ENCODE results near the gene UGT1A4. TPM values are rescaled to one million over a fixed set of nuclear protein-coding genes. Genes with fewer than 3 reads are reported as not detected.
A peak's percentile ranks its signal among the peaks of the same experiment; 100 is the strongest.

UGT1A4 gene
- total RNA-seq, 1 experiment from 2014 or later: 6.1 TPM

DNA sequence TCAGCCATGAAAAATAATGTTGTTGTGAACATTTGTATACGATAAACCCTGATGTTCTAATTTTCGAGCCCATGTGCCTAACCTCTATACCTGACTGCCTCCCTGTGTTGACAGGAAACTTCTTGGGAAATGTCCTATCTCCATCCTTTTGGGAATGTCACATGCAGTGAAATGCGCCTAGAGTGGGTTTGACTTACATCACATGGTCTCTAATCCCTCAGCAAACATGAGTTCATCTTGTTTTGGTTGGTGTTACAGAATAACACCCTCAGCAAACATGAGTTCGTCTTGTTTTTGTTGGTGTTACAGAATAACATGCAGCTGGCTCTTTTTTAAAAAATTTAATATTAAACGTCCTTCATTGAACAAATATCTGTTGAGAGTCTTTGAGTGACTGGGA lies 30.2 kb upstream of the UGT1A4 start:
- peak overlapping the region; percentile 65 for H3K27ac Mint-ChIP-seq (ENCODE audit: unreplicated experiment)
- H3K4me1 Mint-ChIP-seq (ENCODE audit: low read depth, unreplicated experiment): peaks cover 56% of the 10 kb centered on the region
- no peak for TF ChIP-seq CTCF (IDR thresholded peaks at IDR 0.05; ENCODE audit: unreplicated experiment)
- H3K9me3 Mint-ChIP-seq (ENCODE audit: low read depth, unreplicated experiment): no peaks in the 10 kb centered on the region
- no peaks in the 10 kb centered on the region for H3K27me3 Mint-ChIP-seq (ENCODE audit: unreplicated experiment)
- no peak overlapping the region for H3K4me3 Mint-ChIP-seq (ENCODE audit: low read depth, unreplicated experiment)
- DNase-seq: no peak
- BruUV-seq (replicated peaks): no TSS peak
- peaks cover 29% of the 10 kb centered on the region for H3K36me3 Mint-ChIP-seq (ENCODE audit: insufficient read depth, unreplicated experiment)
- intact Hi-C loops (cut with micrococcal nuclease; ENCODE audit: unreplicated experiment): no loop called here
- CTCF ChIA-PET: no interaction called here

- intact Hi-C loops (cut with micrococcal nuclease; ENCODE audit: unreplicated experiment): no loop called here
- H3K4me3 Mint-ChIP-seq (ENCODE audit: low read depth, unreplicated experiment): peak overlapping the region; percentile 81
- H3K27ac Mint-ChIP-seq (ENCODE audit: unreplicated experiment): peak overlapping the region; percentile 65
- CTCF ChIA-PET: interaction anchor here (1.5 kb wide), 1 partner anchor 17 kb away, joined by 4 read pairs; no protein-coding TSS in a partner anchor
- no peak for TF ChIP-seq CTCF (IDR thresholded peaks at IDR 0.05; ENCODE audit: unreplicated experiment)
- DNase-seq: peak; percentile 8
- no peaks in the 10 kb centered on the region for H3K27me3 Mint-ChIP-seq (ENCODE audit: unreplicated experiment)
- BruUV-seq (replicated peaks): no TSS peak
- peaks cover 63% of the 10 kb centered on the region for H3K4me1 Mint-ChIP-seq (ENCODE audit: low read depth, unreplicated experiment)
- H3K36me3 Mint-ChIP-seq (ENCODE audit: insufficient read depth, unreplicated experiment): peaks cover 36% of the 10 kb centered on the region
- H3K9me3 Mint-ChIP-seq (ENCODE audit: low read depth, unreplicated experiment): no peaks in the 10 kb centered on the region
These were observed 29.5 kb upstream of the UGT1A4 start for GRCh38 chr2:233689031-233689430.

- Mint-ChIP-seq H3K9me3 (ENCODE audit: low read depth, unreplicated experiment) (no peaks in the 10 kb centered on the region), H3K4me3 (ENCODE audit: low read depth, unreplicated experiment) (peak overlapping the region; percentile 81), H3K4me1 (ENCODE audit: low read depth, unreplicated experiment) (peaks cover 67% of the 10 kb centered on the region), H3K36me3 (ENCODE audit: insufficient read depth, unreplicated experiment) (peaks cover 41% of the 10 kb centered on the region), H3K27me3 (ENCODE audit: unreplicated experiment) (no peaks in the 10 kb centered on the region), H3K27ac (ENCODE audit: unreplicated experiment) (peak overlapping the region; percentile 65)
- TF ChIP-seq CTCF (IDR thresholded peaks at IDR 0.05; ENCODE audit: unreplicated experiment): no peak
- intact Hi-C loops (cut with micrococcal nuclease; ENCODE audit: unreplicated experiment): no loop called here
- no peak for DNase-seq
- no TSS peak for BruUV-seq (replicated peaks)
- CTCF ChIA-PET: interaction anchor here (1.5 kb wide), 1 partner anchor 16 kb away, joined by 4 read pairs; no protein-coding TSS in a partner anchor
These were observed 29.0 kb upstream of the UGT1A4 start for GRCh38 chr2:233689501-233689900.

DNA sequence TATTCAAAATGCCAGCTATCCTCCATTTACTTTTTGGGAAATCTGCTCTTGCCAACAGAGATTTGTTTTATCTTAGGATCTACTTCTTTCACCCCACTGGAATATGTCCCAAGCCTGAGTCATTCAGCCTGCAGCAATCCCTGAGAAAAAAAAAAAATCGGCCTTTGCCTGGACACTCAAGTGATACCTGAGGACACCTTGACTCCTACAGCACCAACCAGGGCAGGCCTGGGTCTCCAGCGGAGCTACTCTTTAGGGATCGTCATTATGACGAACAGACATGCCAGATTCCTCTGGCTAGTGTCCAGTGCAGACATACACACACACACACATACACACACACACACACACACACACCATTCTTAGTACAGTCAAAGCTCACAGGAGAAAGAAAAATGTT lies 28.1 kb upstream of the UGT1A4 start:
- TF ChIP-seq CTCF (IDR thresholded peaks at IDR 0.05; ENCODE audit: unreplicated experiment): no peak
- BruUV-seq (replicated peaks): no TSS peak
- H3K36me3 Mint-ChIP-seq (ENCODE audit: insufficient read depth, unreplicated experiment): peaks cover 49% of the 10 kb centered on the region
- H3K4me1 Mint-ChIP-seq (ENCODE audit: low read depth, unreplicated experiment): peaks cover 77% of the 10 kb centered on the region
- CTCF ChIA-PET: interaction anchor here (0.9 to 1.6 kb wide), 3 partner anchors 10 to 124 kb away, joined by 3 to 4 read pairs (median 4); partner anchors contain the start of gene USP40
- intact Hi-C loops (cut with micrococcal nuclease; ENCODE audit: unreplicated experiment): loop anchor here (2.0 to 5.0 kb wide), 4 partner anchors 54 to 203 kb away; partner anchors contain the start of genes UGT1A1, UGT1A10 and USP40
- peak; percentile 38 for DNase-seq
- H3K4me3 Mint-ChIP-seq (ENCODE audit: low read depth, unreplicated experiment): peak overlapping the region; percentile 81
- no peaks in the 10 kb centered on the region for H3K9me3 Mint-ChIP-seq (ENCODE audit: low read depth, unreplicated experiment)
- peak overlapping the region; percentile 65 for H3K27ac Mint-ChIP-seq (ENCODE audit: unreplicated experiment)
- H3K27me3 Mint-ChIP-seq (ENCODE audit: unreplicated experiment): no peaks in the 10 kb centered on the region

Measured in Calu3 (cell line).